ENCODE data around the gene HOXA11.

The HOXA11 gene

DNA sequence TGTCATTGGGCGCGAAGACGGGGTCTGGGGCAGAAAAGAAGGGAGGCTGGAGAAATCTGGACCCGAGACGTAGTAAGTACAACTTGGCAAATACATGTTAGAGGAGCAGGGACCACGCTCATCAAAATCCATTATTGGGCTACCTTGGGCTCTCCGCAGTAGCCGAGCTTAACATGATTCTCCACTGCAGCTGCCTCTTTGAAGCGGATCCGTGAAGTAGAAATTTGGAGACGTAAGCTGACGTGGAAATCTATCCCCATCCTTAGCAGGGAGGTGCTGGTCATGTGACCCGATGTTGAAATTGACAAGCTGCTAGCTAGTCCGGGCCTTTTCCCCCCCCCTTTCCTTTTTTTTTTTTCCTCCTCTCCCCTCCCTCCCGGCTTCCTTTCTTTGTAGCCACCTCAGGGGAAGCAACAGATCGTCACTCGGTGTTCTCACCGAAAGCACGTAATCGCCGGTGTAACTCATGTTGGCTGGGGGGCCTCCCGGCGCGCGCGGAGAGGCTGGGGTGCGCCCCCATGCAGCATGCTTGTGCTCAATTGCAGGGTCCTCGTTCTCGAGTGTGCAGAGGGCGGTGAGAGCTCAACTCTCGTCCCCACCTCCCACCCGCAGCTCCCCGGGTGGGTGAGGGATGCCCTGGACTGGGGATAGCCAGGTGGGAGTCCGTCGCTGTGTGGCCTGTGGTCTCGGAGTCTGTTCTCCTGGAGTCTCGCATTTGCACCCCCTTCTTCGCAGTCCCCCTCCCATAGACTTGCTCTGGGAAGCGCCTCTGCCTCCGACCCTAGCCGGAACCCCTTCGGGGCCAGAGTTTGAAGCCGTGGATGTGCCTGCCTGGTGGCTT lies at the start of gene HOXA11:
HOXA11 (minus strand) TSS at position 220 of the 841 bp plus-strand sequence; CDS start at position 132, 88 bp downstream.
- DNase-seq, result no peak

DNA sequence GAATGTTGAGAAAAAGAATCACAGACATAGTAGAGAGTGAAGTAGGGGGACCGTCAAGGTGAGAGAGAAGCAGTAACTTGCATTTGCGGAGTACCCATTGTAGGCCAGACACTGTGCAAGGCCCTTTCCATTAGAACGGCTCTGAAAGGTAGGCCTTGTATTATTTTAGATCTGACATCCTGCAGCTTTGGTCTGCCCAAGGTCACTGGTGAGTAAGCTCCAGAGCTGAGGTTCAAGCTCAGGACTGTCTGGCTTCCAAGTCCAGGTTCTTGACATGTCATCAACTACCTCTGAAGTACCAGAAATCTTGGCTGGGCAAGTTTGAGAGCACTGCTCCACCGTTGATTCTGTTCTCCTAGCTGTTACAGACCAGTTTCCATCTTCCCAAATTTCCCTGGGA lies 44.4 kb upstream of the HOXA11 start:
- no peak for DNase-seq

- DNase-seq, result no peak
Measured at GRCh38 chr7:27224983-27225934, 40.2 kb upstream of the HOXA11 start.

- no peak for DNase-seq
Measured at GRCh38 chr7:27223941-27224575, 39.0 kb upstream of the HOXA11 start.

DNA sequence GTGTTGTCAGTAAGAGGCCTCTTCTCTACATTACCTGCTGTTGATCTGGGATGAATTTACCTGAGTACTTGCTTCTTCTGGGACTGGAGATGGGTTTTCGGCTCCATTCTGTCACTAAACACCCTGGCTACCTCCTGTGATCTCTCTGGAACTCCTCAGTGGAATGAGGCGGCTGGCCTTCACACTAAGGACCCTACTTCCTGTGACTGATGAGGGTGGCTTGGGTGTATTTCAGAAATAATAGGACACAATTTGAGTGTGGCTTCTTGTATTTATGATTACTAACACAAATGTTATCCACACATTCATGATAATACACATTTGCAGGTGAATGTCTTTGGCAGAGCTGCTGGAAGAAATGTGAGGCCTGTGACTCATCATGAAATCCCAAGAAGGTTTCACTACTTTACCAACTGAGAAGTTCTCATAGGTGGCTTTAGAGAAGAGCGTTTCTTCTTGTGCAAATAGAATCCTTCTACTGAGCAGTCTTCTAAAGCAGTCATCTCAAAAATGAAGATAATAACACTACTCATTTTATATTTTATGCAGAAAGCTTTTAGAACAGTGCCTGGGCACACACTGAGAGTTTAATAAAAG lies 36.3 kb upstream of the HOXA11 start:
- no peak for DNase-seq

GRCh38 chr7:27220440-27220955 lies 35.5 kb upstream of the HOXA11 start:
- no peak for DNase-seq

DNA sequence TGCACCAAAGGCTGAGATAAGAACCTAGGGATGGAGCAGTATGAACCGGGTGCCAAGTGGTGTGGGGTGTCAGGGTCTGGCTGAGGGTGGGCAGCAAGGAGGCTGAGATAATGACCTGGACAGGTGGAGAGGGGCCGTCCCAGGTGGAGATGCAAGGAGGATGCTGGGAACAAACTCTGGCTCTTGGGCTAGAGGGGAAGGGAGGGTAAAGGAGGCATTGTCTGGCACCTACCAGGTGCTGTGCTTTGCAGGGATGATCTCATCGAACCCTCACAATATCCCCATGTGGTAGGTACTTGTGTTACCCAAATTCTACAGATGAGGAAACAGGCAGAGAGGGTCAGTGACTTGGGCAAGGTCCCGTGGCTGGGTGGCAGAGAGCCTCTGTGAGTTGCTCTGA lies 34.8 kb upstream of the HOXA11 start:
- no peak for DNase-seq

- no peak for DNase-seq
Measured at GRCh38 chr7:27217951-27218350, 32.9 kb upstream of the HOXA11 start.

- DNase-seq, result no peak
Measured at GRCh38 chr7:27215356-27215755, 30.3 kb upstream of the HOXA11 start.

DNA sequence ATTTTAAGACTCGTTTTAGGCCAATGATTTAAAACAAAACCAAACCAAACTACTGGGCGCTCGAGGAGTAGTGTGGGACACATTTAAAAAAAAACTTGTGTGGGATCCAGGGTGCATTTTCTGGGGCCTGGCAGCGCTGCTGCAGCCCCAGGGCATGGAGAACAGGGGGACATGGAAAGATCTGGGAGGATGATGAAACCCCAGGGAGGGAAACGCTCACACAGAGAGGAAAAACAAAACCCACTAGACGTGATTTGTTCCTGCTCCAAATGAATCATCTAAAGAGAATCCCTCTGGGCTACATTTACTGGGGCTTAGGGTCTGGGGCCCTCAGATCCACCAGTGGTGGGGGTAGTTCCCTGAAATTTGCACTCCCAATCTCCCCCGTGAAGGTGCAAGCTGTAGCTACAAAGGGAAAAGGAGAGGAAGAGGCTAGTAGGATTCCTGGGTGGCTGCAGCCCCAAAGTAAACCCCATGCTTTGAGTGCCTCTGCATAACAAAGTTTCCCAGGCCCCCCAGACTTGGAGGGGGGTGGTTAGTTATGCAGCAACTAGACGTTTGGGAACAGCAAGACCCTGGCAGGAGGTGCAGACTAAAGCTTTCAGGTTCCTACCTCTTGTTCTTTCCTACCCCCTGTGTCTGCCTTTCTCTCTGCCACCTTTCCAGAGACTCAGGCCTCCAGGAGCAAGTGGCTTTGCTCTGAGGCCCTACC lies 29.4 kb upstream of the HOXA11 start:
- DNase-seq, result no peak

DNA sequence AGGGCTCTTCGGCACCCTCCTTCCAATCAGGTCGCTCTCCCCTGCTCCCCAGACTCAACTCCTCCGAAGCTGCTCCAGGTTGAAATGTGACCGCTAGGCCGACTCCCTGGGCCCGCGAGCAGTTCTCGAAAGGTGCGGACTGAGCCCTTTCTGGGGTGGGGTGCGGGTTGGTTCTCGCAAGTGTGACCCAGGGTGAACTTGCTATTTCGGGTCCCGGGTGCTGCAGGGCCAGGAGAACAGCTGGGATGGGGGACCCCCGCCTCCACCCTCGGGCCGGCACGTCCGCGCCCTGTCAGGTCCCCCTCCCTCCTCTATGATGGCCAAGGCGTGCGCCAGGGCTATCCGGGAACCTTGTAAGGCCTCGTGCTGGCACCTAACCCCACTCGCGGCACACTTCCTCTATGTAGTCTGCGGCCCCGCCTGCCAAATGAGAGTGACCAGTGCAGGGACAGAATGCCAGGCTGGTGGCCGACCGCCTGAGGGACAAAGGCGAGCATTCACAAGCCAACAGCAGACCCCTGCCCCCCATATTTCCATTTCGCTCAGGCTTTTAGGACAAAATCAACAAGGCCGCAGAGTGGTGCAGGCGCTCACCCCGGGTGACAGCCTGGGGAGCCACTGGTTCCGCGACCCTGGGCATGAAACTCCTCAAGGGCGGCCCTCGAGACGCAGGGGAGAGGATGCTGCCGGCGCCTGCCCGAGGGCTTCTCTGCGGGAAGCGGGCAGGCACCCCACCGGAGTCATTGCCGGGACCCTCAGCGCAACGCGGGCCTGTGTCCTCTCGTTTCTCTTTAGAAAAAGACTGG lies 28.6 kb upstream of the HOXA11 start:
- DNase-seq, result no peak

- no peak for DNase-seq
Measured at GRCh38 chr7:27212497-27213432, 27.7 kb upstream of the HOXA11 start.

DNA sequence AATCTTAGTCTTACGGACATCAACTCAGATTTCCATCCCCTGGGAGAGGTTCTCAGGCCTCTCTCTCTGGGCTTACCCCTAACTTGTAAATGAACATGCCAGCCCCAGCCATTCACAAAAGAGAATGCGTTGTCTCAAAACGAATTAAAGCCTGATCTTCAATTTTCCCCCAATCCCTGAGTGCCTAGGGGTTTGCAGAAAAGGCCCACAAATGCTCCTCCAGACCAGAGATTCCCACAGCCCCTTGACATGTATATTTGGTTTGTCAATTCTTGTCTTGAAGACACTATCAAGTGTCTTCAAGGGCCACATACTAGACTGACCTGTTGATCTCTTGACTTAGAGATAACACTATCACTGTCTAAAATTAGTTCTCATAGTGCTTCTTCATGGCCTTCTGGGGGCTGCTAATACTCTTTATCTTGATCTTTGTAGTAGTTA lies 26.8 kb upstream of the HOXA11 start:
- DNase-seq, result no peak

DNA sequence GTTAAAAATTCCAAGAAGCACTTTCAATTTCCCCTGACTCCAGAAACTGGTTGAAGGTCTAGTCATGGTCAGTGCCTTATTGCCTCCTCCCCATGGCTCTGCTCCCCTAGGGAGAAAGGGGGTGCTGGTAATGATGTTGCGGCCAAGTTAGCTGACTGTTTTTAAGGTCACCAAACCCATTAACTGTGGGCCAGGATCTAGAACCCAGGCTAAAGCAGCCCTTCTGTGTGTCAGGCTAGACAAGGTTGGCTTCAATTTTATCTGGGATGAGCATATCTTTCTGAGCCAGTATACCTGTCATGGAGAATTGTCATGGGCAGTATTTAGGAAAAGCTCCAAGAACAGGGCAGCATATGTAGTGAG lies 26.0 kb upstream of the HOXA11 start:
- DNase-seq, result no peak

DNA sequence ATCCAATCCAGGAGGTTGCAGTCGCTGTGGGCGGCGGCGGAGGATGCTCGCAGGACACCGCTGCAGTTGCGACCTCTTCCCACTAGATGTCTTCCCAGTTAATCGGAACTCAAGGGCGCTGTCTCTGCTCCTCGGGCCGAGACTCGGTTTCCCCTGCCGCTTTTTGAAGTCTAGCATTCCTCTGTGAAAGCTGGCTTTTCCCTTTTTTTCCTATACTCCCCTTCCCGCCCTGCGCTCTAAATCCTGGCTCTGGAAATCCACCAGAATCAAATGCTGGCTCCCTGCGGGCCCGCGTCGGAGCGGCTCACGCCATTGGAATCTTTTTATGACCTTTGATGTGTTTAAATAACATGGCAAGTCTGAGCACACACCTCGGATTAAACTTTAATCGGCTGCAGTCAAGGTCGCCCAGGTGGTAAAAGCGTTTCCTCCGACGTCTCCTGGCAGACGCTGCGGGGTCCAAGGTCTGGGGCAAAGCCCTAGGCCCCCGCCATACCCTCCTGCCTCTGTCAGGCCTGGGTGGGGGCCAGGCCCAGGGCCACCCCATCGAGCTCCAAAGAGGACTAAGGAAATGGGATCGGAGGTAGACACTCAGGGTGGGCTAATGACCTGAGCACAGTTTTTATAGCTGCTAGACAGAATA lies 25.5 kb upstream of the HOXA11 start:
- DNase-seq, result no peak

- DNase-seq, result no peak
Measured at GRCh38 chr7:27209933-27210440, 25.0 kb upstream of the HOXA11 start.

- DNase-seq, result no peak
Measured at GRCh38 chr7:27208998-27209397, 24.0 kb upstream of the HOXA11 start.

- no peak for DNase-seq
Measured at GRCh38 chr7:27207348-27207985, 22.4 kb upstream of the HOXA11 start.
